ENCODE measurements around the gene TMEM86B. TPM values are rescaled to one million over a fixed set of nuclear protein-coding genes. Genes with fewer than 3 reads are reported as not detected.

Gene TMEM86B
- total RNA-seq, 1 donor from 2014 or later, result 11.2 TPM

- intact Hi-C loops (cut with micrococcal nuclease), result loop anchor here (1.0 to 5.0 kb wide), 5 partner anchors 79 to 962 kb away; partner anchors contain the start of genes HSPBP1, KMT5C, PPP6R1 and ZNF444
These were observed 48.7 kb downstream of the TMEM86B start, which contains the start of gene SYT5 for GRCh38 chr19:55179606-55180484. TSS of gene SYT5 (minus strand) at chr19:55180289. CDS start at chr19:55179041, 1,248 bp downstream.

- intact Hi-C loops (cut with micrococcal nuclease), result loop anchor here (1.0 to 5.0 kb wide), 5 partner anchors 80 to 963 kb away; partner anchors contain the start of genes HSPBP1, KMT5C, PPP6R1 and ZNF444
These were observed 49.6 kb downstream of the TMEM86B start for GRCh38 chr19:55178781-55179599.

Other genes starting within 250 kb of the TMEM86B start
- gene GP6, start 190.5 kb downstream of the TMEM86B start, total RNA-seq, result 0.49 and 0.64 TPM in 2 replicates
- 19.6 and 20.9 TPM in 2 replicates for gene RDH13, start 165.6 kb downstream of the TMEM86B start, total RNA-seq
- 4.1 and 4.2 TPM in 2 replicates for gene EPS8L1, start 152.9 kb downstream of the TMEM86B start, total RNA-seq
- 153 TPM in 2 replicates for gene PPP1R12C, start 111.1 kb downstream of the TMEM86B start, total RNA-seq
- not detected in 2 replicates for gene TNNT1, start 79.6 kb downstream of the TMEM86B start, total RNA-seq
- 0.63 TPM in 1 of 2 replicates, not detected in the other for gene TNNI3, start 71.0 kb downstream of the TMEM86B start, total RNA-seq
- not detected in 2 replicates for gene DNAAF3, start 62.1 kb downstream of the TMEM86B start, total RNA-seq
- not detected in 2 replicates for gene SYT5, start 48.5 kb downstream of the TMEM86B start, total RNA-seq
- gene PTPRH, start 19.3 kb downstream of the TMEM86B start, total RNA-seq, result 0.05 and 0.07 TPM in 2 replicates
- 242 and 247 TPM in 2 replicates for gene PPP6R1, start 30.3 kb upstream of the TMEM86B start, total RNA-seq
- gene HSPBP1, start 51.3 kb upstream of the TMEM86B start, total RNA-seq, result 30.0 and 33.5 TPM in 2 replicates
- 8.1 and 10.0 TPM in 2 replicates for gene BRSK1, start 55.2 kb upstream of the TMEM86B start, total RNA-seq
- gene TMEM150B, start 96.6 kb upstream of the TMEM86B start, total RNA-seq, result 0.93 and 1.4 TPM in 2 replicates
- gene KMT5C, start 111.1 kb upstream of the TMEM86B start, total RNA-seq, result 15.4 and 19.9 TPM in 2 replicates
- 0.44 and 0.51 TPM in 2 replicates for gene COX6B2, start 126.0 kb upstream of the TMEM86B start, total RNA-seq
- gene GARIN5B, start 134.5 kb upstream of the TMEM86B start, total RNA-seq, result not detected in 2 replicates
- 0.51 and 0.74 TPM in 2 replicates for gene IL11, start 141.7 kb upstream of the TMEM86B start, total RNA-seq
- gene TMEM190, start 148.1 kb upstream of the TMEM86B start, total RNA-seq, result not detected in 2 replicates
- 11.8 and 14.8 TPM in 2 replicates for gene TMEM238, start 155.5 kb upstream of the TMEM86B start, total RNA-seq
- gene RPL28, start 157.2 kb upstream of the TMEM86B start, total RNA-seq, result 2,242 and 2,308 TPM in 2 replicates
- gene UBE2S, start 179.0 kb upstream of the TMEM86B start, total RNA-seq, result 167 and 180 TPM in 2 replicates
- gene SHISA7, start 214.5 kb upstream of the TMEM86B start, total RNA-seq, result not detected in 2 replicates
- 18.3 and 22.5 TPM in 2 replicates for gene ISOC2, start 232.9 kb upstream of the TMEM86B start, total RNA-seq
- gene C19orf85, start 236.0 kb upstream of the TMEM86B start, total RNA-seq, result not detected in 2 replicates
- gene ZNF628, start 247.9 kb upstream of the TMEM86B start, total RNA-seq, result 6.3 and 8.9 TPM in 2 replicates